GM21619 (cell line): ENCODE data around the gene ERVW-1.

Source experiments
- ATAC-seq: cut with Tn5 transposase; IDR thresholded peaks from one replicate; pipeline ENCODE4 v1.9.1; 2021; ENCODE audit not compliant: unreplicated experiment

The ERVW-1 gene

DNA sequence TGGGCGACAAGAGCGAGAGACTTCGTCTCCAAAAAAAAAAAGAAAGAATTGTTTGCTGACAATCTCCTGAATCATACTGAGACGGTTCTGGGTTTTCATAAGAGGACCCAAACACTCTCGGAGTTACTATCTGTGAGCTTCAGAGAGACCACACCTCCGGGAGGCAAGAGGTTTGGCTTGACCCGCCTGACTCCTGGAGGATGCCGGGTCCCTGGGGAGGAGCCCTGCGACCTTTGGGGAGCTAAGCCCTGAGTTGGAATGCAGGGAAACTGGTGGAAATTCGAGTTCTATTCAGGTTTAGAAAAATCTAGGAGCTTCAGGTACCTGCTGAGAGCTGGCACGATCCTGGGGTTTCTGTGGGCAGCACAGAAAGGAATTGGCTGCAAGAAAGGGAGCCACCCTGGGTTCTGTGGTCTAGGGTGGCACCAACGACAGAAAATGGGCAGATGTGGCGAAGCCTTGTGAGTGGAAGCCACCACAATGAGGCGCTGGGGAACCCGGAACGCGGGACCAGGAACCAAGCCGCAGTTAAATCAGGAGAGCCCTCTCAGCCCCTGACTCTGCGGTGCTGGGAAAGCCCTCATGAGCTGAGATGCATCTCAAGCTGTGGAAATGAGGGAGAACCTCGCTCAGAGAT, 52.3 kb downstream of the ERVW-1 start:
- ATAC-seq, result no peak

DNA sequence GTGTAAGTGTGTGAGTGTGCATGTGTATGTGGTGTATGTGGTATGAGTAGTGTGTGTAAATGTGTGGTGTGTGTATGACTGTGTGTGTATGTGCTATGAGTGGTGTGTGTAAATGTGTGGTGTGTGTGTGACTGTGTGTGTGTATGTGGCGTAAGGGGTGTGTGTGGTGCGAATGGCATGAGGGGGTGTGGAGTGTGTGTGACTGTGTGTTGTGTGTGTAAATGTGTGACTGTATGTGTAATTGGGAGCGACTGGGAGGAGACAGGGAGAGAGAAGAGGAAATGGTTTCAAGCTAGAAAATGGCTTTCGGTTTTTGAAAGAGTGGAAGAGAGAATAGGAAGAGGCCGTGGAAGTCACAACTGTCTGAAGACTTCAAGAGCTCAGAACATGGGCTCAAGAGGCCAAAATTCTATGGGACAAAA, 54.0 kb downstream of the ERVW-1 start:
- no peak for ATAC-seq

DNA sequence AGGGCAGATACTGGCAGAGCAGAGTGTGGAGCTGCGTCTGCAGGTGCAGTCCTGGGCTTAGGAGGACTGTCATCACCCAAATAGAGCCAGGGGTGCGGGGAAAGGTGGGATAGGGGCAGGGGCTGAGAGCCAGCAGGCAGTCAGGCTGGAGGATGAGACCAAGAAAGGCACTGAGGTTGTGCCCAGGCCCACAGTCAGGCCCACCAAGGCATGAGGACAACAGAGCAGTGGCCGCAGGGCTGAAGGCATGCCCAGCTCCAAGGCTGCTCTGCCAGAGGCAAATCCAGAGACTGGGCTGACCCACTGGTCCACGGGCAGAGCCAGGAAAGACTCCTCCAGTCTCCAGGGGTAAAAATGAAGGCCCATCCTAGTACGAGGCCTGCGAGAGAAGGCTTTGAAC, 54.8 kb downstream of the ERVW-1 start:
- ATAC-seq, result no peak

- ATAC-seq, result no peak
Observed at GRCh38 chr7:92421676-92422435, 55.9 kb downstream of the ERVW-1 start.
